Activated T-helper 1 cell treated with anti-CD3 and anti-CD28 coated beads, Interleukin-12 subunit alpha, Interleukin-12 subunit beta, Interleukin-2, Interleukin-4 antibody, amounts not matched to agents 30 ng/mL and 10 ng/mL and 1 ng/mL, durations not matched to agents 14 hours and 24 hours and 36 hours (primary cell): ENCODE results near the gene CAMTA1. TPM values are rescaled to one million over a fixed set of nuclear protein-coding genes. Genes with fewer than 3 reads are reported as not detected.

Source experiments
- DNase-seq: peaks from one replicate; pipeline ENCODE4 v3.0.0; 2021; ENCODE audit warnings: low spot score
- H3K27ac Mint-ChIP-seq: one replicate; pipeline ENCODE4 v1.8.0; 2021; ENCODE audit warnings: mild to moderate bottlenecking, mixed read lengths
- H3K27me3 Mint-ChIP-seq: one replicate; pipeline ENCODE4 v1.8.0; 2022; ENCODE audit warnings: mild to moderate bottlenecking, moderate library complexity, mixed read lengths; ENCODE audit not compliant: insufficient read depth
- H3K36me3 Mint-ChIP-seq: one replicate; pipeline ENCODE4 v1.8.0; 2021; ENCODE audit warnings: low read depth, mixed read lengths
- H3K4me1 Mint-ChIP-seq: one replicate; pipeline ENCODE4 v1.8.0; 2021; ENCODE audit warnings: low read depth, mixed read lengths
- H3K4me3 Mint-ChIP-seq: one replicate; pipeline ENCODE4 v1.8.0; 2021; ENCODE audit warnings: mild to moderate bottlenecking, moderate library complexity, mixed read lengths
- H3K9me3 Mint-ChIP-seq: one replicate; pipeline ENCODE4 v1.8.0; 2021; ENCODE audit warnings: mixed read lengths
- intact Hi-C: fragments of 100-400 bp; cut with micrococcal nuclease; formaldehyde crosslinking; loops from one replicate; pipeline ENCODE4 v1.15.1; 2024
- total RNA-seq: library from RNA; stranded (reverse); gene quantifications from 2 replicates; pipeline ENCODE4 v1.2.3, GENCODE V29; 2022

CAMTA1 gene
- total RNA-seq, 1 donor from 2014 or later = 57.2 TPM

GRCh38 chr1:7586031-7586941 lies 801.0 kb downstream of the CAMTA1 start:
- H3K27ac Mint-ChIP-seq = no peak overlapping the region
- no peaks in the 10 kb centered on the region for H3K27me3 Mint-ChIP-seq
- H3K4me1 Mint-ChIP-seq = no peaks in the 10 kb centered on the region
- no peaks in the 10 kb centered on the region for H3K36me3 Mint-ChIP-seq
- no peak overlapping the region for H3K4me3 Mint-ChIP-seq
- intact Hi-C loops = no loop called here
- DNase-seq = no peak
- no peaks in the 10 kb centered on the region for H3K9me3 Mint-ChIP-seq

DNA sequence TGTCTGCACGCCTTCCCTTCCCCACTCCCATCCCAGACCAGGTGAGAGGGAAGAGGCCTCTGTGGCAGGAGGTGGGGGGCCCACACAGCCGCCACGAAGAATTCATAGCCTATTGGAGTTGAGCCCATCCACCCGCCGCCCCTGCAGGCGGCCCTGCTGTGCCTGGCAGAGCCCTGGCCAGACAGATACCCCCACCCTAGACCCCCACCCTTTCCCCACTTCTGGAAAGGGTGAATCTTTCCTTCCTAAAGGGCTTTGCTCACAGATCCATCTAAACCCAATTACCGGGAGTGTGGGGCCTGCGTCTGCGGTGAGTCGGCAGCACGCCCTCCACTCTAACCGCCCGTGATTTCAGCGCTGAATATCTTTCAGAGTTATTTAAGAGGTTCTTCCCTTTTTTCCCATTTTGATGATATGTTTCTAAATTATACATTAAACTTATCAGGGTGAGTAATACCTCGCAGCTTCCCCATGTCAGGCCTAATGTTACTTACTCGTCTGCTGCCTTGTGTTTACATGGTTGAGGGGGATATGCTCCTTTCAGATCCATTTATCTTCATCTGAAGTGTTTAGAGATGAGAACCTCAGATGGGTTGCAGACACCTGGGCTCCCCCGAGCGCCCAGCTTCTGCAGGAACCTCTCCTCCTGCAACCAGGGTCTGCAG lies 802.0 kb downstream of the CAMTA1 start:
- no peak overlapping the region for H3K4me3 Mint-ChIP-seq

GRCh38 chr1:7587773-7588456 lies 802.7 kb downstream of the CAMTA1 start:
- H3K4me3 Mint-ChIP-seq = no peak overlapping the region
- no peaks in the 10 kb centered on the region for H3K4me1 Mint-ChIP-seq
- H3K9me3 Mint-ChIP-seq = no peaks in the 10 kb centered on the region
- no peaks in the 10 kb centered on the region for H3K36me3 Mint-ChIP-seq
- intact Hi-C loops = no loop called here
- DNase-seq = no peak
- no peak overlapping the region for H3K27ac Mint-ChIP-seq
- H3K27me3 Mint-ChIP-seq = no peaks in the 10 kb centered on the region

More for the DNA sequence above, 802.0 kb downstream of the CAMTA1 start:
- Mint-ChIP-seq H3K27ac (no peak overlapping the region), H3K4me1 (no peaks in the 10 kb centered on the region), H3K27me3 (no peaks in the 10 kb centered on the region), H3K9me3 (no peaks in the 10 kb centered on the region), H3K36me3 (no peaks in the 10 kb centered on the region)
- intact Hi-C loops = no loop called here
- DNase-seq = no peak

GRCh38 chr1:7588457-7588827 lies 803.2 kb downstream of the CAMTA1 start:
- Mint-ChIP-seq H3K9me3 (no peaks in the 10 kb centered on the region), H3K27ac (no peak overlapping the region), H3K4me1 (no peaks in the 10 kb centered on the region), H3K27me3 (no peaks in the 10 kb centered on the region), H3K4me3 (no peak overlapping the region), H3K36me3 (no peaks in the 10 kb centered on the region)
- no peak for DNase-seq
- intact Hi-C loops = no loop called here

DNA sequence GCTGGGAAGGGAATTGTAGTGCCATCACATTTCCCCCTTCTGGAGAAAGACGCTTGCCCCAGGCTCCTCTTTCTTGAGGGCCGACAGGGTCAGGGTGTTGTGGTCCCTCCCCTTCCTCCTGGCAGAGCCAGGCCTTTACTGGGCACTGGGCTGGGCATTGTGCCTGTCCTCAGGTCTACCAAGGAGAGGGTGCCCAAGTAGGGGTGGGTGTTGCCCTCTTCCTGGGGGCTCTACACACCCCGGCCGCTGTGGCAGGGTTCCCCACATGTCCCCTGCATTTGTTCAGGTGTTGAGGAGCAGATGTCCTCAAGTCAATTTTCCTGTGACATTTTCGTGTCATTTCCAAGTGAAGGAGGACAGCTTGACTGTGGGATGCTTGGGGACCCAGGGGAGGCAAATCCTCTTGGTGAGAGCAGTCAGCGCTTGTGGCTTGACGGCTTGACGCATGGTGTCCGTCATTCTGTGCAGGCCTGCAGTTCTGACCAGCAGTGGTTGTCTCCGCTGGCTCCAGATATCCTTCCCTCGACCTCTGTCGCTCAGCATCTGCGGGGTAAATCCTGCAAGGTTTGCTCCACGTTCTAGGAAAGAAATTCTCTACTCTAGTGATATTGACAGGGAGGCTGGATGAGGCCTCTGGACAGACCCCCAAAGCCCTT lies 804.0 kb downstream of the CAMTA1 start:
- intact Hi-C loops = no loop called here
- no peaks in the 10 kb centered on the region for H3K4me1 Mint-ChIP-seq
- H3K4me3 Mint-ChIP-seq = no peak overlapping the region
- no peak for DNase-seq
- H3K36me3 Mint-ChIP-seq = no peaks in the 10 kb centered on the region
- H3K9me3 Mint-ChIP-seq = no peaks in the 10 kb centered on the region
- H3K27me3 Mint-ChIP-seq = no peaks in the 10 kb centered on the region
- no peak overlapping the region for H3K27ac Mint-ChIP-seq

- intact Hi-C loops = no loop called here
- Mint-ChIP-seq H3K27me3 (no peaks in the 10 kb centered on the region), H3K36me3 (no peaks in the 10 kb centered on the region), H3K27ac (no peak overlapping the region), H3K9me3 (no peaks in the 10 kb centered on the region), H3K4me3 (no peak overlapping the region), H3K4me1 (no peaks in the 10 kb centered on the region)
- no peak for DNase-seq
Measured at GRCh38 chr1:7589774-7590425, 804.6 kb downstream of the CAMTA1 start.

- H3K4me3 Mint-ChIP-seq = no peak overlapping the region
- intact Hi-C loops = no loop called here
- H3K9me3 Mint-ChIP-seq = no peaks in the 10 kb centered on the region
- no peaks in the 10 kb centered on the region for H3K36me3 Mint-ChIP-seq
- H3K27me3 Mint-ChIP-seq = no peaks in the 10 kb centered on the region
- no peaks in the 10 kb centered on the region for H3K4me1 Mint-ChIP-seq
- no peak overlapping the region for H3K27ac Mint-ChIP-seq
- no peak for DNase-seq
Measured at GRCh38 chr1:7590426-7590790, 805.2 kb downstream of the CAMTA1 start.

- no peak overlapping the region for H3K4me3 Mint-ChIP-seq
- H3K27me3 Mint-ChIP-seq = no peaks in the 10 kb centered on the region
- H3K27ac Mint-ChIP-seq = no peak overlapping the region
- DNase-seq = no peak
- no peaks in the 10 kb centered on the region for H3K4me1 Mint-ChIP-seq
- H3K36me3 Mint-ChIP-seq = no peaks in the 10 kb centered on the region
- intact Hi-C loops = no loop called here
- H3K9me3 Mint-ChIP-seq = no peaks in the 10 kb centered on the region
Measured at GRCh38 chr1:7591565-7591964, 806.3 kb downstream of the CAMTA1 start.

- Mint-ChIP-seq H3K27ac (no peak overlapping the region), H3K4me1 (no peaks in the 10 kb centered on the region), H3K4me3 (no peak overlapping the region), H3K36me3 (no peaks in the 10 kb centered on the region), H3K27me3 (no peaks in the 10 kb centered on the region), H3K9me3 (no peaks in the 10 kb centered on the region)
- DNase-seq = no peak
- intact Hi-C loops = no loop called here
Measured at GRCh38 chr1:7592120-7592798, 807.0 kb downstream of the CAMTA1 start.

- intact Hi-C loops = no loop called here
- Mint-ChIP-seq H3K27ac (no peak overlapping the region), H3K27me3 (no peaks in the 10 kb centered on the region), H3K9me3 (no peaks in the 10 kb centered on the region), H3K4me1 (no peaks in the 10 kb centered on the region), H3K36me3 (no peaks in the 10 kb centered on the region), H3K4me3 (no peak overlapping the region)
- no peak for DNase-seq
Measured at GRCh38 chr1:7594002-7594713, 808.9 kb downstream of the CAMTA1 start.

DNA sequence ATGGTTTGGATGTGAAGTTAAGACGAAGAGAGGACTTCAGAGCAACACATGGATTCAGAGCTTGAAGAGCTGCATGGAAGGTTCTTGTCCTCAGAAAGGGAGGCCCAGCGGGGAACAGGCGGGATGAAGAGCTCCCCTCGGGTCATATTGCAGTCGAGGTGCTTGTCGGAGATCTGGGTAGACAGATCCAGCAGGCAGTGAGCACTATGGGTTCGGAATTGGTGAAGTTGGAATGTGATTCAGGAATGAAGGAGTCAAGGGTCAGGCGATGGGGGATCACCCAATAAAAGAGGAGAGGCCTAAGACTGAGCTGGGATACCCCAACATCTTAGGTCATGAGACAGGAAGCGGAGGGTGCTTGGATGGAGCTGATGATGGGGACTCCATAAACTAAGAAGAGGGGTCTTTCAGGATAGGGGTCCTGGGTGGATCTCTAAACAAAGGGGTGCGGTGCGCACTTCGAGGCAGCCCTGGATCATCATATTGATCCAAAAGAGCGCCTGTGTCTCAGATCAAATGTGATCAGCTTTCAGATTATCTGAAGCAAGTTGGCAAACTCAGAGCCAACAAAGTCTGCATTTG lies 809.6 kb downstream of the CAMTA1 start:
- Mint-ChIP-seq H3K9me3 (no peaks in the 10 kb centered on the region), H3K4me3 (no peak overlapping the region), H3K4me1 (no peaks in the 10 kb centered on the region), H3K27me3 (no peaks in the 10 kb centered on the region), H3K27ac (no peak overlapping the region), H3K36me3 (no peaks in the 10 kb centered on the region)
- intact Hi-C loops = no loop called here
- DNase-seq = no peak
